CD4-positive, alpha-beta T cell treated with Interleukin-1 beta for 1 hour (primary cell): ENCODE measurements around the gene KRT23.
"Not testable (repeated sequence)": the region's sequence is repeated elsewhere in the genome, so short reads cannot be mapped to it uniquely, and the experiment has no call there.

Source experiments
- DNase-seq, 2 donors: peaks; one replicate each; pipeline ENCODE4 v3.0.0-alpha.2; 2020 to 2022

KRT23 gene

GRCh38 chr17:40949418-40949817 lies 12.0 kb upstream of the KRT23 start:
- no peak for DNase-seq

GRCh38 chr17:40947929-40948328 lies 10.5 kb upstream of the KRT23 start:
- DNase-seq: no peak

GRCh38 chr17:40945414-40945813 lies 8.0 kb upstream of the KRT23 start:
- DNase-seq: no peak

GRCh38 chr17:40944531-40944930 lies 7.1 kb upstream of the KRT23 start:
- no peak for DNase-seq

- DNase-seq: no peak
These were observed 5.1 kb upstream of the KRT23 start for GRCh38 chr17:40942553-40942952.

- DNase-seq: no peak
These were observed 2.8 kb upstream of the KRT23 start for GRCh38 chr17:40940266-40940665.

GRCh38 chr17:40938981-40939380 lies 1.5 kb upstream of the KRT23 start:
- no peak for DNase-seq

GRCh38 chr17:40936976-40937375 lies 470 bp downstream of the KRT23 start:
- DNase-seq: no peak

- DNase-seq: peak in 1 of 2 donors; percentile 14
These were observed 942 bp downstream of the KRT23 start for GRCh38 chr17:40936437-40936971.

GRCh38 chr17:40935624-40936023 lies 1.8 kb downstream of the KRT23 start:
- DNase-seq: no peak

- no peak for DNase-seq
These were observed 4.8 kb downstream of the KRT23 start for GRCh38 chr17:40932608-40933007.

- DNase-seq: no peak
These were observed 6.1 kb downstream of the KRT23 start for GRCh38 chr17:40931311-40931710.

- no peak for DNase-seq
These were observed 11.1 kb downstream of the KRT23 start for GRCh38 chr17:40926341-40926740.

GRCh38 chr17:40922239-40922638 lies 15.2 kb downstream of the KRT23 start:
- DNase-seq: peak in 1 of 2 donors; percentile 54

- no peak for DNase-seq
These were observed 16.4 kb downstream of the KRT23 start for GRCh38 chr17:40921026-40921425.

GRCh38 chr17:40917116-40917515 lies 20.3 kb downstream of the KRT23 start:
- DNase-seq: not testable (repeated sequence)

- DNase-seq: no peak
These were observed 21.1 kb downstream of the KRT23 start for GRCh38 chr17:40916366-40916765.

- DNase-seq: no peak
These were observed 21.7 kb downstream of the KRT23 start for GRCh38 chr17:40915721-40916256.

- DNase-seq: no peak
These were observed 22.2 kb downstream of the KRT23 start for GRCh38 chr17:40915199-40915661.

- DNase-seq: no peak
These were observed 23.2 kb downstream of the KRT23 start for GRCh38 chr17:40914075-40914855.

- no peak for DNase-seq
These were observed 24.8 kb downstream of the KRT23 start for GRCh38 chr17:40912486-40913210.

- DNase-seq: no peak
These were observed 27.0 kb downstream of the KRT23 start for GRCh38 chr17:40910441-40910841.

- DNase-seq: no peak
These were observed 27.7 kb downstream of the KRT23 start for GRCh38 chr17:40909755-40910154.

GRCh38 chr17:40909351-40909750 lies 28.1 kb downstream of the KRT23 start:
- peak; percentile 72 to 74 for DNase-seq
